HEK293 (cell line): ENCODE measurements around the gene GOLGA6L7.

Source experiments
- ATF2 ChIP-seq: fragments of 450-650 bp; formaldehyde crosslinking; IDR thresholded peaks from 2 replicates; pipeline ENCODE4 v1.5.1; 2016; ENCODE audit warnings: missing biosample characterization, missing genetic modification characterization, low read depth
- CTCF ChIP-seq: fragments of 450-650 bp; formaldehyde crosslinking; IDR thresholded peaks from 2 replicates; pipeline ENCODE4 v1.5.1; 2016; ENCODE audit warnings: missing biosample characterization, missing genetic modification characterization
- OVOL3 ChIP-seq: fragments of 450-650 bp; formaldehyde crosslinking; IDR thresholded peaks from 2 replicates; pipeline ENCODE4 v1.5.1; 2016; ENCODE audit warnings: missing biosample characterization, missing genetic modification characterization
- PBX3 ChIP-seq: sonication (generic); formaldehyde crosslinking; IDR thresholded peaks from 2 replicates; pipeline ENCODE4 v1.8.1; 2022; ENCODE audit warnings: mild to moderate bottlenecking, moderate library complexity, missing genetic modification reagents
- SALL2 ChIP-seq: fragments of 450-650 bp; formaldehyde crosslinking; IDR thresholded peaks from 2 replicates; pipeline ENCODE4 v1.5.0; 2017; ENCODE audit warnings: missing biosample characterization, mild to moderate bottlenecking, missing genetic modification characterization, borderline replicate concordance
- SP7 ChIP-seq: fragments of 450-650 bp; formaldehyde crosslinking; IDR thresholded peaks from 2 replicates; pipeline ENCODE4 v1.5.1; 2016; ENCODE audit warnings: missing biosample characterization, missing genetic modification characterization
- ZBTB10 ChIP-seq: fragments of 450-650 bp; formaldehyde crosslinking; IDR thresholded peaks from 2 replicates; pipeline ENCODE4 v1.5.1; 2016; ENCODE audit warnings: missing biosample characterization, missing genetic modification characterization
- ZNF239 ChIP-seq: fragments of 450-650 bp; formaldehyde crosslinking; IDR thresholded peaks from 2 replicates; pipeline ENCODE4 v1.5.1; 2016; ENCODE audit warnings: missing biosample characterization, missing genetic modification characterization
- ZNF274 ChIP-seq, 2 experiments: fragments of 200-500 bp in 1 of 2; fragments of 450-650 bp in 1 of 2; sonication (Bioruptor generic) in 1 of 2; formaldehyde crosslinking in 1 of 2; IDR thresholded peaks; 2 replicates each; pipeline versions ENCODE4 v1.5.1 to v1.6.1; 2014 to 2016; ENCODE audit warnings: borderline replicate concordance in 1 of 2, inconsistent platforms in 1 of 2, low read length in 1 of 2, missing biosample characterization in 1 of 2, missing genetic modification characterization in 1 of 2
- ZNF350 ChIP-seq: fragments of 450-650 bp; formaldehyde crosslinking; IDR thresholded peaks from 2 replicates; pipeline ENCODE4 v1.5.0; 2017; ENCODE audit warnings: missing biosample characterization, mild to moderate bottlenecking, missing genetic modification characterization
- TF ChIP-seq, protein P1 (sequence below): fragments of 450-650 bp; formaldehyde crosslinking; IDR thresholded peaks from 2 replicates; pipeline ENCODE4 v1.5.1; 2016; ENCODE audit warnings: missing biosample characterization, missing genetic modification characterization

DNA sequence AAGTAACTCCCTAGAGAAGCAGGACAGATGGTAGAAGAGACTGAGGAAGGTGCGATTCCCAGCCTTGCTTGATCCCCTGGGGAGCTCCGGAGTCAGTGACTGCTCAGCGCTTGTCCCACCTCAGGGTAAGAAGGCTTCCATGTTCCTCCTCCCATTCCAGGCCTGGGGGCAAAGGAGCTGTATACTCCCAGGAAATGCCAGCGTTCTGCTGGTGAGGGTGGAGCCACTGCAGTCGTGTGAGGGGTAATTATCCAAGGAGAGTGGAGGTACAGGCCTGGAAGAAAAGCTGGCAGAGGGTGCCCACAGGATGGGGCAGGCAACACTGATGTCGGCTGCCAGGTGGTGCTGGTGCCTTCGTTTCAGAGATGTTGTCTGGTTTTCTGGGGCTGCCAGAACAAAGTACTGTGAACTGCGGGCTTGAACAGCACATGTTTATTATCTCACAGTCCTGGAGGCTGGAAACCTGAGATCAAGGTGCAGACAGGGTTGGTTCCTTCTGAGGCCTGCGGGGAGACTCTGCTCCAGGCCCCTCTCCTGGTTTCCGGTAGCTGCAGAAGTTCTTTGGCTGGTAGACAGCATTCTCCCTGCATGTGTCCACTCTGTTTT is 25.2 kb upstream of the GOLGA6L7 start:
- TF ChIP-seq, protein P1, sequence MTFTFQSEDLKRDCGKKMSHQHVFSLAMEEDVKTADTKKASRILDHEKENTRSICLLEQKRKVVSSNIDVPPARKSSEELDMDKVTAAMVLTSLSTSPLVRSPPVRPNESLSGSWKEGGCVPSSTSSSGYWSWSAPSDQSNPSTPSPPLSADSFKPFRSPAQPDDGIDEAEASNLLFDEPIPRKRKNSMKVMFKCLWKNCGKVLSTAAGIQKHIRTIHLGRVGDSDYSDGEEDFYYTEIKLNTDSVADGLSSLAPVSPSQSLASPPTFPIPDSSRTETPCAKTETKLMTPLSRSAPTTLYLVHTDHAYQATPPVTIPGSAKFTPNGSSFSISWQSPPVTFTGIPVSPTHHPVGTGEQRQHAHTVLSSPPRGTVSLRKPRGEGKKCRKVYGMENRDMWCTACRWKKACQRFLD: no peak
- TF ChIP-seq ATF2 (tag by site-specific recombination) (no peak), SP7 (tag by site-specific recombination) (no peak), ZNF239 (tag by site-specific recombination) (no peak), PBX3 (CRISPR knock-in tag) (no peak), ZNF350 (no peak), ZNF274 (IDR thresholded peaks at IDR 0.05; ENCODE audit: low read length) (no peak), ZNF274 (tag by site-specific recombination; IDR thresholded peaks at IDR 0.05; ENCODE audit: borderline replicate concordance) (no peak), SALL2 (tag by site-specific recombination) (no peak), CTCF (tag by site-specific recombination) (0 out of 2 replicates have a peak, but pooled peaks have one; percentile 19), OVOL3 (tag by site-specific recombination) (no peak), ZBTB10 (tag by site-specific recombination) (no peak)
